ENCODE data around the gene NR3C1. TPM values are rescaled to one million over a fixed set of nuclear protein-coding genes. Genes with fewer than 3 reads are reported as not detected.

The NR3C1 gene
- 100 to 1,000 TPM in 5 of 6 donors, 10 to 100 TPM in 1; 87.7 to 150 (median 106) TPM for polyA plus RNA-seq (ENCODE audit: low read depth in 6 of 6)

DNA sequence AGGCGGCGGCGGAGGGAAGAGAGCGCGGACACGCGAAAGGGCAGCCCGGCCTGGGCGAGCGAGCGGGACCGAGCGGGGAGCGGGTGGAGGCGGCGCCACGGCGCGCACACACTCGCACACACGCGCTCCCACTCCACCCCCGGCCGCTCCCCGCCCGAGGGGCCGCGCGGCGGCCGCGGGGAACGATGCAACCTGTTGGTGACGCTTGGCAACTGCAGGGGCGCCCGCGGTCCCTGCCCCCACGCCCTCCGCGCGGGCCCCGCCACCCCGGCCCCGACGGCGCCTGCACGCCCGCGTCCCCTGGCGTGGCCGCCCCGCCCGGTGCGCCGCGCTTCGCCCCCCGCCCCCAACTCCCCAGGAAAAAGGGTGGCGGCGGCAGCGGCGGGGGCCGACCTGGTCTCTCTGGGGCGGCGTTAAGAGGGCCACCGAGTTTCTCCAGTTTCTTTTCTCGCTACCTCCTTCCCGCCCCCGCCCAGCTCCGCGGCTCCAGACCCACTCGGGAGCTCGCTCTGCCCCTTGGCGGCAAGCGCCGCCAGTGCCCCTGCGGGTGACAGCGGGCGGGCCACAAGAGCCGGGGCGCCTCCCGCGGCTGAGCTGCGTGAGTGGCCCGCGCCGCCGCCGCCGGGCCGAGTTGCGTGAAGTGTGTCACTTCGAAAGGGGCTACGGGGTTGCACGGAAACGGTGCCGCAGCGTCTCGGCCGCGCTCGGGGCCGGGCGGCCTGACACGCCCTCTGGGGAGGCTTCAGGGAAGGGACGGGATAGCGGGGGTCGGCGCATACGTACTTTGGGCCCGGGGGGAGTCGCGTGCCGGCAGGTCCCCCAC lies at the start of gene NR3C1:
NR3C1 (minus strand) TSS at position 94 of the 823 bp plus-strand sequence. CDS start 2,847 bp downstream, outside the sequence.
- DNase-seq (no peak), ATAC-seq (ENCODE audit: low read depth in 2 of 2) (peak; percentile 58 to 65)
- Mint-ChIP-seq H3K4me1 (peaks cover 32 to 44% (median 42%) of the 10 kb centered on the region in 3 donors), H3K9me3 (peaks cover 0 to 6% (median 0%) of the 10 kb centered on the region in 7 donors), H3K4me3 (peak within 1 kb of the TSS; percentile 94 to 99 (median 98)), H3K27me3 (no peaks in the 10 kb centered on the region), H3K27ac (peak within 1 kb of the TSS; percentile 98 to 99 (median 99)), H3K36me3 (peaks cover 8 to 17% of the 10 kb centered on the region in 2 donors)

DNA sequence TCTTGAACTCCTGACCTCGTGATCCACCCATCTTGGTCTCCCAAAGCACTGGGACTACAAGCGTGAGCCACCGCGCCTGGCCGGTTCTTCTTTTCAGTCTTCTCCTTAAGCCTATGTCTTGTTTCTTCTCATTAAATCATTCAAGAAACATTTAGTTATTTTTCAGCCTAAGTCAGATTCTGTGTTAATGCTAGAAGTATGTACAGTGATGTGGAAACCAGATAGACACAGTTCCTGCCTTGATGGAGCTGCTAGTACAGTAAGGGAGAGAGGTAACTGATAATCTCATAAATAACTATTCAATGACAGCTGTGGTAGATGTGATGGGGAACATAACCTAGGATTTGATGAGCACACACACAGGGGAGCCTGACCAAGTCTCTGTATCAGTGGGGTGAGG lies 46.3 kb upstream of the NR3C1 start:
- H3K36me3 Mint-ChIP-seq, result no peaks in the 10 kb centered on the region
- DNase-seq (no peak), ATAC-seq (ENCODE audit: low read depth in 2 of 2) (no peak)
- peaks cover 5 to 19% (median 12%) of the 10 kb centered on the region in 3 donors for H3K4me1 Mint-ChIP-seq
- H3K27ac Mint-ChIP-seq, result no peak overlapping the region
- H3K4me3 Mint-ChIP-seq, result no peak overlapping the region
- no peaks in the 10 kb centered on the region for H3K27me3 Mint-ChIP-seq
- peaks cover 0 to 4% (median 0%) of the 10 kb centered on the region in 7 donors for H3K9me3 Mint-ChIP-seq

DNA sequence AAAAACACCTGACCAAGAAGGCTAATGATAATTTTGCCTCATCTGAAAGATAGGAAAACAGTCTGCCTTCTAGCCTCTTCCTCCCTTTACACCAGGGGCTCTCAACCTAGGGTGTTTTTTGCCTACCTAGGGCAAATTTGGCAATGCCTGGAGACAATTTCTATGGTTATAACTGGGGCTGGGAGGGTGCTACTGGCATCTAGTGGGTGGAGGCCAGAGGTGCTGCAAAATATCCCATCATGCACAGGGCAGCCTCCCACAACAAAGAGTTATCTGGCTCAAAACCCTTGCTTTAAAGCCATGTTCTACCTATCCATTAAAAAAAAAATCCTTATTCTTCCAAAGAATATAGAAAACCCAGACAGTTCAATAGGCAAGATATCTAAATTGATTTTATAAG lies 45.0 kb upstream of the NR3C1 start:
- DNase-seq, result no peak
- no peak overlapping the region for H3K27ac Mint-ChIP-seq

DNA sequence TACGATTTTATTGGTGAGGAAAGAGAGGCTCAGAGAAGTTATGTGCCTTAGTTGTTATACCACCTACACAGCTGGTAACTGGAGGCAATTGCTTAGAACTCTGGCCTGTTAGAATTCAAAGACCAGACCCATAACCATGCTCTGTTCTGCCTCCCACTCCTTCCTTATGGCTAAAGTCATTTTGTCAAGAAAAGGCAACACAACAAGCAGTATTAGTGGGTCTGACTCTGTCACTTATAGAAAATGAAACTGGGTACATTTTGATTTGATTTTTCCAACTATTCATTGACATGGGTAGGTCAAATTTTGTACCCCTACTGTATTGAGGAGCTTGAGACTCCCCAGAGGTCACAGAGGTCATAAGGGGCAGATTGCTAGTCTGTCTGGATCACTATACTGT lies 44.5 kb upstream of the NR3C1 start:
- Mint-ChIP-seq H3K36me3 (no peaks in the 10 kb centered on the region), H3K4me1 (peaks cover 0 to 3% (median 3%) of the 10 kb centered on the region in 3 donors), H3K9me3 (no peaks in the 10 kb centered on the region), H3K27ac (peak overlapping the region in 1 of 6 donors; percentile 5), H3K4me3 (no peak overlapping the region), H3K27me3 (no peaks in the 10 kb centered on the region)
- ATAC-seq (ENCODE audit: low read depth in 2 of 2), result no peak
- no peak for DNase-seq

More for the DNA sequence above, 45.0 kb upstream of the NR3C1 start:
- H3K36me3 Mint-ChIP-seq, result no peaks in the 10 kb centered on the region
- peaks cover 2 to 9% (median 9%) of the 10 kb centered on the region in 3 donors for H3K4me1 Mint-ChIP-seq
- ATAC-seq (ENCODE audit: low read depth in 2 of 2), result peak; percentile 27 to 36
- no peak overlapping the region for H3K4me3 Mint-ChIP-seq
- H3K9me3 Mint-ChIP-seq, result peaks cover 0 to 2% (median 0%) of the 10 kb centered on the region in 7 donors
- H3K27me3 Mint-ChIP-seq, result no peaks in the 10 kb centered on the region

DNA sequence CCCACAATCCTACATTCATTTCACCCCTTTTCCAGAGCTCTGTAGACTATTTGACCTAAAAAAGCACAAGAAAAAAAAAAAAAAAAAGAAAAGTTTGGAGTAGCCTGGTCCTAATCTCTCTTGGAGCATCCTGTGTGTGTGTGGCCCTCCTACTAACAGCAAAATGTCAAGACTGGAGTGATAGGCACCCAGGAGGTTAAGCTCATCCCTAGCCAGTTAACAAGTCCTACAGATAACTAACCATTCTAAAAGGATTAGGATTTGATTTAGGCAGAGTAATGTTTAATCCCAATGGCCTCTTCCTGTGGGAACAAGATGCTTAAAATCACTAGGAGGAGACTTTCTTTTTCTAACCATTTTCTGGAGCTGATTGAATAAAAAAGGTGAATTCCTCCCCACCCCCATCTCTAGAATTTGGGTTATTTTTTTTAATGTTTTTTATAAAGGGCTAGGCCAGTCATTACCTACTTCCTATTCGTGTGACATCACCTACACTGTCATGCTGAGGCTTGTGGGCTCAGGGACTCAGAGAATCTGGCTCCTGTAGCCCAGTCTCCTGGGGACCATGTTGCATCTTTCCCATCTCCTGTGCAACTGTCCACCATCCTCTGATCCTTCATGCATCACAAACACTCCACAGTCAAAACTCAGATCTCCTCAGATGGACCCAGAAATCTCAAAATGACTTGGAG lies 43.2 kb upstream of the NR3C1 start:
- Mint-ChIP-seq H3K27ac (peak overlapping the region in 1 of 6 donors; percentile 7), H3K36me3 (no peaks in the 10 kb centered on the region), H3K27me3 (no peaks in the 10 kb centered on the region), H3K4me3 (peak overlapping the region in 1 of 8 donors; percentile 21), H3K4me1 (peaks cover 0 to 3% (median 0%) of the 10 kb centered on the region in 3 donors), H3K9me3 (no peaks in the 10 kb centered on the region)
- peak; percentile 39 to 68 for ATAC-seq (ENCODE audit: low read depth in 2 of 2)
- no peak for DNase-seq

DNA sequence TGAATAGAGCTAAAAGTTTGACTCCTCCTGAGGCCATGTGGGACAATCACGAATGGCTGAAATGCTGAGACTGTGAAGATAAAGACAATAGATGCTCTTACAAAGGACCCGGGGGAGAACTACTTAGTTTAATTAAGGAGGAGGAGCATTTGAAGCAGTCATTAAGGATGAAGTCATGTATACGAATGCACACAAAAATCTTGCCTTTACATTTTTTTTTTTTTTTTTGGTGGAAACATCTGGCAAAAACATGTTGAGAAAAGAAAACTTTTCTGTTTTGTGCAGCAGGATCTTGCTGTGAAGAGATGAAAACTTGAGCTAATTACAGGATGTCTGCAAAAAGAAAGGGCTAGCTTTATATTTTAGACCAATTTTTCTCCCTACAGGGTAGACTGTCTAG lies 42.3 kb upstream of the NR3C1 start:
- H3K4me3 Mint-ChIP-seq, result no peak overlapping the region
- DNase-seq (no peak), ATAC-seq (ENCODE audit: low read depth in 2 of 2) (no peak)
- H3K27ac Mint-ChIP-seq, result no peak overlapping the region
- peaks cover 0 to 3% (median 0%) of the 10 kb centered on the region in 3 donors for H3K4me1 Mint-ChIP-seq
- H3K36me3 Mint-ChIP-seq, result no peaks in the 10 kb centered on the region
- H3K9me3 Mint-ChIP-seq, result no peaks in the 10 kb centered on the region
- H3K27me3 Mint-ChIP-seq, result no peaks in the 10 kb centered on the region

DNA sequence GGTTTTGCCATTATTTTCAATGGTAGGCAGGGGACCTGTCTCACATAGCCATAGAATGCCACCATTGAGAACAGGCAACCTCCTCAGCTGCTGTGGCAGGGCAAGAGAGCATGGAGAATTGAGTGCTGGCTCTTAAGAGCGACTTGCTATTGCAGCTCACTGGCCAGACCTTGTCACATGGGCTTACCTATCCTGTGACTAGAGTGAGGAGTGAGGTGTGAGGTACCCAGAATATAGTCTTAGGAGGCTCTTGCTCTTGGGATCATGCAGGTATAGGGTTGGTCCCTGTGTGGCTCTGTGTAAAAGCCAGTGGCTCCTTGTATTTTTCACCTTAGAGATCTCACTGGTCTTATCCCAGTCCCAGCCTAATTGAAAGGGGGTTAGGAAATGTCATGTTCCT lies 39.8 kb upstream of the NR3C1 start:
- no peaks in the 10 kb centered on the region for H3K27me3 Mint-ChIP-seq
- ATAC-seq (ENCODE audit: low read depth in 2 of 2), result no peak
- H3K27ac Mint-ChIP-seq, result peak overlapping the region in 1 of 6 donors; percentile 51
- DNase-seq, result no peak
- H3K36me3 Mint-ChIP-seq, result no peaks in the 10 kb centered on the region
- H3K9me3 Mint-ChIP-seq, result no peaks in the 10 kb centered on the region
- no peaks in the 10 kb centered on the region for H3K4me1 Mint-ChIP-seq
- H3K4me3 Mint-ChIP-seq, result no peak overlapping the region

DNA sequence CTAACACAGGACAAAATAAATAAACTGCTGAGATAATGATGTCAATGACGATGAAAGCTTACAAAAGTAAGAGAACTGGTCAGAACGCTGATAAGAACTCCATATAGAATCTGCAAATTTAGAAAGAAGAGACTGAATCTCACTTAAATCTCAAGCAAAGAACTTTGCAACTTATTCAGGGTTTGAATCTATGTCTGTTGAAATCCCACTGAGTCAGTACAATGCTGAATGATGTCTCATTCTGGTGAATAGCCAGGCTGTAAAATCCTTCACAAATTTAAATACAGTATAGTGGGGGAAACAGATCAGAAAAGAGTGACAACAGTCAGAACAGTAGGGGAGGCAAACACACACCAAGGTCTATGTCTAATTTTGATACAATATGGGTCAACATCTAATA lies 38.9 kb upstream of the NR3C1 start:
- no peaks in the 10 kb centered on the region for H3K36me3 Mint-ChIP-seq
- no peaks in the 10 kb centered on the region for H3K27me3 Mint-ChIP-seq
- peaks cover 5 to 6% (median 5%) of the 10 kb centered on the region in 3 donors for H3K4me1 Mint-ChIP-seq
- H3K9me3 Mint-ChIP-seq, result no peaks in the 10 kb centered on the region
- H3K4me3 Mint-ChIP-seq, result no peak overlapping the region
- no peak for DNase-seq
- no peak for ATAC-seq (ENCODE audit: low read depth in 2 of 2)
- peak overlapping the region in 2 of 6 donors; percentile 33 to 67 for H3K27ac Mint-ChIP-seq

DNA sequence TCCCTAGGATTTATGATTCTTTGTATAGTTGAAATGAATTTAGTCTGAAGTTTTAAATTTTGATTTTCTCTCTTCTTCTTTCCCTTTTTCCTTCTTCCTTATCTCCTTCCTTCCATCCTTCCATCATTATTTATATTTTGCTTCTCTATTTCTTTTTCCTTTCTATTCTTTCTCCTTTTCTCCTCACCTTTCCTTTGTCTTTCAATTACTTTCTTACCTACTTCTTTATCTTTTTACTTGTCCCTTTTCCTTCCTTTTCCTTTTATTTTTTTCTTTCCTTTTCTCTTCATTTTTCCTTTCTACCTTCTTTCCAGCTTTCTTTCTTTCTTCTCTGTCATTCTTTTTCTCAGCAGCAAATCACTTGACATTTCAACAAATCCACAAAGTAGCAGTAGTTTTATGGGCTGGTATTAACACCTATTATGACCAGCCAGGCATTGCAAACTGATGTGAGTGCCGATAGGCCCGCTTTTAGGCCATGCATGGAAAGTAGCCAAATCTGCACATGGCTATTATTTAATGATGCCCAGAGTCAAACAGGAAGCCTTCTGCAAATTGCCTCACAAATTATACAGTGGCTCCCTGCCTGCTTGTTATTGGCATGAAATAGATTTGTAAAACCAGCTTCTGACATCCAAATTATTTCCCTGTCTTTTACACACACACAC lies 37.1 kb upstream of the NR3C1 start:
- Mint-ChIP-seq H3K4me1 (peaks cover 15 to 21% (median 17%) of the 10 kb centered on the region in 3 donors), H3K36me3 (no peaks in the 10 kb centered on the region), H3K4me3 (no peak overlapping the region), H3K27me3 (no peaks in the 10 kb centered on the region), H3K9me3 (no peaks in the 10 kb centered on the region), H3K27ac (peak overlapping the region in 1 of 6 donors; percentile 1)
- no peak for DNase-seq
- no peak for ATAC-seq (ENCODE audit: low read depth in 2 of 2)

DNA sequence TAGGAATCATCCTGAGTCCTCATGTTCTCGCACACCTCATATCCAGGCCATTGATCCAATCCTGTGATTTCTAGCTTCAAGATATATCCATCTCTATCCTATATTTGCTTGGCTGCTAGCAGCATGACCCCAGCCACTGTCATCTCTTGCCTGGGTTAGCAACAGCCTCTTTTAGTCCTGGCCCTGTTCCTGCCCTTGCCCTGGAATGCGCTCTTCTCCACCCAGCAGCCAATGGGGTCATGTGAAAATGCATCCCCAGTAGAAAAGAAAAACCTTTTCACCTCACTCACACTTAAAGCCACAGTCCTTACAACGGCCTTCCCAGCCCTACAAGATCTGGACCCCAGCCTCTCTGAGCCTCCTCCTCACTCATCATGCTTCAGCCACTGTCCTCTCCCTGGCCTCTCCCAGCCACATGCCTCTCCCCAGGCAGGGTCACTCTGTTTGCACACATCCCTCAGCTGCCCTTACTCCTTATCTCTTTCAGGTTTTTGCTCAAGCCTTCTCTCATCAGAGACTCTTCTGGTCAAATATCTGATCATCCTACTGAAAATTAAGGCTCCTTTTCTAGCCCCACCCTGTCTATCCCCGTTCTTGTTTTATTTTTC lies 34.3 kb upstream of the NR3C1 start:
- ATAC-seq (ENCODE audit: low read depth in 2 of 2) (no peak), DNase-seq (no peak)
- H3K27ac Mint-ChIP-seq, result peak overlapping the region in 4 of 6 donors; percentile 6 to 97 (median 83)
- H3K4me3 Mint-ChIP-seq, result no peak overlapping the region
- no peaks in the 10 kb centered on the region for H3K9me3 Mint-ChIP-seq
- no peaks in the 10 kb centered on the region for H3K36me3 Mint-ChIP-seq
- H3K27me3 Mint-ChIP-seq, result no peaks in the 10 kb centered on the region
- H3K4me1 Mint-ChIP-seq, result peaks cover 30 to 45% (median 37%) of the 10 kb centered on the region in 3 donors

DNA sequence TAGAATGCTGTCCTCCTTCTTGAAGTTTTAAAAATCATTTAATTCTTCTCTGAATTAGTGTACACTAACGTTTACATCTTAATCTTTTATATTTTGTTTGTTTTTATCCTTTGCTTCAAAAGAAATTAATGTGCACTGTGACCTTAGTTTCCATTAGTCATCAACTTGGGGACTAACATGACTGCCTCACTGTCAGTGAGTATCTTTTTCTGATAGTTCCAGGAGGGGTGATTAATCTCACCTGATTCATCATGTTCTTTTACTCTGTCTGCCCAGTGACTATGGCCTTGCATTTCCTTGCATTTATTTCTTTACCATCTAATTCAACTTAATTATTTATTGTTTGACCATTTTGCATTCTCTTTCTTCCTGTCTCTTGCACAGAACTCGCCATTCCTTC lies 33.4 kb upstream of the NR3C1 start:
- H3K9me3 Mint-ChIP-seq, result no peaks in the 10 kb centered on the region
- DNase-seq (no peak), ATAC-seq (ENCODE audit: low read depth in 2 of 2) (no peak)
- no peaks in the 10 kb centered on the region for H3K36me3 Mint-ChIP-seq
- H3K4me1 Mint-ChIP-seq, result peaks cover 32 to 51% (median 39%) of the 10 kb centered on the region in 3 donors
- H3K27me3 Mint-ChIP-seq, result no peaks in the 10 kb centered on the region
- peak overlapping the region in 1 of 8 donors; percentile 68 for H3K4me3 Mint-ChIP-seq
- H3K27ac Mint-ChIP-seq, result peak overlapping the region in 4 of 6 donors; percentile 2 to 97 (median 43)

DNA sequence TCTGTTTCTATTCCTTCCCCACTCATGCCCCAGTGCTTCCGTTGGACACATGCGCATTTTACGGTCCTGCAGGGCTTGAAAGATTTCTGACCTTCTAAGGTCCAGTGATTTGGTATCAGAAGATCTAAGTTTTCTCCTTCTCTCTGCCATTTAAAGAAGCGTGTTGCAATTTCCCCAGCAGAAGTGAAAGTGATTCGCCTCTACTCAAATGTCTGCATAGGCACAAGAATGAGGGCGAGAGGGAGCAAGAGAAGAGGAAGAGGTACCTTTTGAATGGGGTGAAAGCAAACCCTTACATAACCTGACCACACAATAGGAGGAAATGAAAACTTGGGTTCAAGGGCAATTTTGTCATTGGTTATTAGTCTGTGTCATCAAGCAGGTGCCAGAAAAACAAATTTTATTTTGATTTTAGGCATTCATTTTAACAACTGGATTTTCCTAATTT lies 31.7 kb upstream of the NR3C1 start:
- Mint-ChIP-seq H3K9me3 (no peaks in the 10 kb centered on the region), H3K36me3 (no peaks in the 10 kb centered on the region), H3K27ac (peak overlapping the region; percentile 97 to 100 (median 98)), H3K27me3 (no peaks in the 10 kb centered on the region), H3K4me3 (peak overlapping the region; percentile 83 to 98 (median 94)), H3K4me1 (peaks cover 35 to 57% (median 48%) of the 10 kb centered on the region in 3 donors)
- DNase-seq, result peak; percentile 81
- peak; percentile 88 to 92 for ATAC-seq (ENCODE audit: low read depth in 2 of 2)

Data from naive B cell (primary cell).